GM18873 (cell line): ENCODE results near the gene ZNF426.

Source experiments
- ATAC-seq: cut with Tn5 transposase; IDR thresholded peaks from one replicate; pipeline ENCODE4 v1.9.1; 2021; ENCODE audit warnings: mild to moderate bottlenecking, moderate library complexity, moderate number of reproducible peaks; ENCODE audit not compliant: unreplicated experiment, low FRiP score

ZNF426 gene

DNA sequence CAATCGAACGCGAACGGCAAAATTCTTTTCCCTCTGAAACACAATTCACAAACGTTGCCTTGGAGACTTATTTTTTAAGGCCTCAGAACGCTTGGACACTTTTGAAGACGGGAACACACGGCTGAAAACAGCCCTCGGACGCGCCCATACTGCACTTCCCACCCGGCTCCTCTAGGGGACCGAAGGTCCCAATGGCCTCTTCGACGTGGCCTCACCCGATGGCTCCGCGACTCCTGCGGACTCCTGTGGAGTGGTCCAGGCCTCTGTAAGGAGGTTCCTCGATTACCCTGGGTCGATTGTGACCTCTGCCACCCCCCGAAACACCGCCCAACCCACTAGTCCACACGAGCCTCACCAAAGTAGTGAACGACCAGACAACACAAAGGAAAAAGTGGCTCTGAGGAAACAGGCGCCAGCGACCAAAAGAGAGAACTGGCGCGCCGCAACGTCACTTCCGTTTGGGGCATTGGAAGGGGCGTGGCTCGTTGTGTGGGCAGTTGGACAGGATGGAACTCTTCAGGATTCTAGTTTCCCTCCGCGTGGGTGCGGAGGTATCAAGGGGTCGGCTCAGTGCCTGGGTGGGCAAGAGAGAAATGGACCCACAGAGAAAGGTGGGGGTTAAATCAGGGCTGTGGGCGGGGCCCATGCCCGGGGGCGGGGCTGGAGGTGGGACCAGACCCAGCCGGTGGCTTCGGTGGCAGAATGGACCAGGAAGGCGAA lies 40.1 kb downstream of the ZNF426 start, which contains the start of gene ZNF560:
ZNF560 (minus strand) TSS at position 434 of the 720 bp plus-strand sequence. CDS start 23,303 bp downstream, outside the sequence.
- no peak for ATAC-seq

DNA sequence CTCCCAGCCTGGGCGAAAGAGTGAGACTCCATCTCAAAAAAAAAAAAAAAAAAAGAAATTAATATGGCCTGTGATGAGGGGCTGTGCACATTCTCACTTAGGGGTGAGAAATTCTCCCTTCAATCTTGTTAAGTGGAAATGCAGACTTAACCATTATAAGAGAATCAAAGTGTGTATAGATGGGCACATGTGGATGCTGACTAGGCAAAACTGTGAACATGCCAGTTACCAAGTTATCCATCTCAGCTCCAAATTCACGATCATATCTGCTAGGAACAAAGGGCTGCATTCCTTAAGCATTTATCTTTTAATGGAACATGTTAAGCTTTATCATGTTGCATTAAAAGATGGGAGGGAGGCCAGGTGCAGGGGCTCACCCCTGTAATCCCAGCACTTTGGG lies 44.3 kb downstream of the ZNF426 start:
- ATAC-seq: no peak

- ATAC-seq: no peak
Measured at GRCh38 chr19:9487016-9487415, 51.4 kb downstream of the ZNF426 start.

DNA sequence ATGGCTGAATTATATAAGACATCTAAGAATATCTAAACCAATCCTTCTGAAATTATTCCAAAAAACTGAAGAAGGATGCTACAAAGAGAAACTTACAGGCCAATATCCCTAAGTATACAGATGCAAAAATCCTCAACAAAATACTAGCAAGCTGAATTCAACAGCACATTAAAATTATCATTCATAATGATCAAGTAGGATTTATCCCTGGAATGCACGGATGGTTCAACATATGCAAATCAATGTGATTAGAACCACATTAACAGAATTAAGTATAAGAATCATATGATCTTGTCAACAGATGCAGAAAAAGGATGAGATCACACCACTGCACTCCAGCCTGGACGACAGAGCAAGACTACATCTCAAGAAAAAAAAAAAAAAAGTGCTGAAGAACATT lies 53.3 kb downstream of the ZNF426 start:
- no peak for ATAC-seq

- ATAC-seq: no peak
Measured at GRCh38 chr19:9474975-9475374, 63.5 kb downstream of the ZNF426 start.
